ENCODE data around the gene KLHDC4.

GRCh38 chr16:87688876-87689815 lies 76.6 kb downstream of the KLHDC4 start:
- TF ChIP-seq CTCF (IDR thresholded peaks at IDR 0.05) (no peak), POLR2A (IDR thresholded peaks at IDR 0.05) (no peak), POLR2AphosphoS5 (IDR thresholded peaks at IDR 0.05) (no peak)

Data from upper lobe of left lung (tissue), 4 donors.